ENCODE data around the gene APOBEC3G. TPM values are rescaled to one million over a fixed set of nuclear protein-coding genes. Genes with fewer than 3 reads are reported as not detected.
"Not testable (repeated sequence)": the region's sequence is repeated elsewhere in the genome, so short reads cannot be mapped to it uniquely, and the experiment has no call there.

Gene APOBEC3G
- total RNA-seq, 4 donors from 2014 or later = 0.45 to 5.2 (median 1.5) TPM

- DNase-seq (ENCODE audit: low spot score in 2 of 2) = no peak
- Histone ChIP-seq H3K27me3 (no peaks in the 10 kb centered on the region), H3K4me3 (no peak overlapping the region), H3K9me3 (peaks cover 4% of the 10 kb centered on the region), H3K27ac (no peak overlapping the region), H3K4me1 (no peaks in the 10 kb centered on the region), H3K36me3 (no peaks in the 10 kb centered on the region)
- WGBS = 95% methylated on average over 11 of the region's 11 CpGs
- TF ChIP-seq, protein P1, sequence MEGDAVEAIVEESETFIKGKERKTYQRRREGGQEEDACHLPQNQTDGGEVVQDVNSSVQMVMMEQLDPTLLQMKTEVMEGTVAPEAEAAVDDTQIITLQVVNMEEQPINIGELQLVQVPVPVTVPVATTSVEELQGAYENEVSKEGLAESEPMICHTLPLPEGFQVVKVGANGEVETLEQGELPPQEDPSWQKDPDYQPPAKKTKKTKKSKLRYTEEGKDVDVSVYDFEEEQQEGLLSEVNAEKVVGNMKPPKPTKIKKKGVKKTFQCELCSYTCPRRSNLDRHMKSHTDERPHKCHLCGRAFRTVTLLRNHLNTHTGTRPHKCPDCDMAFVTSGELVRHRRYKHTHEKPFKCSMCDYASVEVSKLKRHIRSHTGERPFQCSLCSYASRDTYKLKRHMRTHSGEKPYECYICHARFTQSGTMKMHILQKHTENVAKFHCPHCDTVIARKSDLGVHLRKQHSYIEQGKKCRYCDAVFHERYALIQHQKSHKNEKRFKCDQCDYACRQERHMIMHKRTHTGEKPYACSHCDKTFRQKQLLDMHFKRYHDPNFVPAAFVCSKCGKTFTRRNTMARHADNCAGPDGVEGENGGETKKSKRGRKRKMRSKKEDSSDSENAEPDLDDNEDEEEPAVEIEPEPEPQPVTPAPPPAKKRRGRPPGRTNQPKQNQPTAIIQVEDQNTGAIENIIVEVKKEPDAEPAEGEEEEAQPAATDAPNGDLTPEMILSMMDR (IDR thresholded peaks at IDR 0.05) = no peak
- TF ChIP-seq POLR2AphosphoS5 (IDR thresholded peaks at IDR 0.05) (no peak), POLR2A (IDR thresholded peaks at IDR 0.05) (no peak), EP300 (IDR thresholded peaks at IDR 0.05) (no peak)
These were observed 21.4 kb upstream of the APOBEC3G start for GRCh38 chr22:39055658-39056057.

DNA sequence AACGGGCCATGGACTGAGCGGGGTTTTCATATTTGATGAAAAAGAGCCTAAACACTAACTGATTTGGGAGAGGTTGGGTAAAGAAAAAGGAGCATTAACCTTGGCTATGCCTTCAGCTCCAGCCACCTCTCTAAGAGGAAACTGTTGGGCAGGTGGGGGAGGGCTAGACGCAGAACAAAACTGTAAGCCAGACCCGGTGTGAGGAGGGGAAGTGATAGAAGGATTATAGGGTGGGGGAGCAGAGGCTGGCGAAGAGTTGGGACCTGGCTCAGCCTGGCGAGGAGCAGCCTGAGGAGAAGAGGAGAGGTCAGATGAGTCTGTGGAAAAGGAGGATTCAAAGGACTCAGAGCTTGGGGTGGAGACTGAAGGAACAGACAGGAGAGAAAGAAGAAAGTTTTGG is 15.8 kb upstream of the APOBEC3G start:
- not testable (repeated sequence) for H3K4me3 ChIP-seq; H3K27me3 ChIP-seq; DNase-seq (ENCODE audit: low spot score in 2 of 2); H3K27ac ChIP-seq; H3K36me3 ChIP-seq; H3K9me3 ChIP-seq; H3K4me1 ChIP-seq
- WGBS = 70% methylated on average over 6 of the region's 6 CpGs

GRCh38 chr22:39061951-39062350 is 15.1 kb upstream of the APOBEC3G start:
- 83% methylated on average over 10 of the region's 10 CpGs for whole genome bisulfite sequencing
- H3K4me3 ChIP-seq; H3K9me3 ChIP-seq; DNase-seq (ENCODE audit: low spot score in 2 of 2); H3K27me3 ChIP-seq; H3K4me1 ChIP-seq; H3K27ac ChIP-seq; H3K36me3 ChIP-seq: not testable (repeated sequence)

DNA sequence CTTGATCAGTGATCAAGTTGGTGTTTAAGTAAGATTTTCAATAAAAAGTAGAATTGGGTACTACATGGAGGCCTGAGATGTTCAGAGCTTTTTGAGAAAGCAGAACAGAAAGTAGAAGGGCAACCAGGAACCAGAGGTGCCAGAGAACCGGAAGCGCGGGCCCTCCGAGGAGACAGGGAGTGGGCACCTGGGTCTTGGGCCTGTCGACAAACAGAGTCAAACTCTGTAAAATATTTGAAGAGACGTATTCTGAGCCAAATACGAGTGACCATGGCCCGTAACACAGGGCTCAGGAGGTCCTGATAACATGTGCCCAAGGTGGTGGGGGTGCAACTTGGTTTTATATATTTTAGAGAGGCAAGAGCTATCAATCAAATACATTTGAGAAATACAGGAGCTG is 13.2 kb upstream of the APOBEC3G start:
- not testable (repeated sequence) for H3K27me3 ChIP-seq; H3K4me1 ChIP-seq; H3K27ac ChIP-seq; H3K9me3 ChIP-seq; DNase-seq (ENCODE audit: low spot score in 2 of 2); H3K4me3 ChIP-seq; H3K36me3 ChIP-seq
- WGBS = 94% methylated on average over 8 of the region's 8 CpGs

- H3K9me3 ChIP-seq; H3K36me3 ChIP-seq; H3K4me3 ChIP-seq; H3K27ac ChIP-seq; H3K4me1 ChIP-seq; H3K27me3 ChIP-seq; DNase-seq (ENCODE audit: low spot score in 2 of 2): not testable (repeated sequence)
- WGBS = 90% methylated on average over 9 of the region's 9 CpGs
These were observed 10.4 kb upstream of the APOBEC3G start for GRCh38 chr22:39066442-39067276.

- Histone ChIP-seq H3K4me3 (no peak overlapping the region), H3K27me3 (no peaks in the 10 kb centered on the region), H3K27ac (no peak overlapping the region), H3K9me3 (no peaks in the 10 kb centered on the region), H3K36me3 (no peaks in the 10 kb centered on the region), H3K4me1 (no peaks in the 10 kb centered on the region)
- TF ChIP-seq POLR2A (IDR thresholded peaks at IDR 0.05) (no peak), POLR2AphosphoS5 (IDR thresholded peaks at IDR 0.05) (no peak), EP300 (IDR thresholded peaks at IDR 0.05) (no peak)
- TF ChIP-seq, protein P1 (IDR thresholded peaks at IDR 0.05) = no peak
- WGBS = 72% methylated on average over 12 of the region's 13 CpGs
- no peak for DNase-seq (ENCODE audit: low spot score in 2 of 2)
These were observed 8.9 kb upstream of the APOBEC3G start for GRCh38 chr22:39068033-39068785.

GRCh38 chr22:39070186-39070585 is 6.9 kb upstream of the APOBEC3G start:
- Histone ChIP-seq H3K4me1 (no peaks in the 10 kb centered on the region), H3K27ac (no peak overlapping the region), H3K27me3 (no peaks in the 10 kb centered on the region), H3K9me3 (no peaks in the 10 kb centered on the region), H3K36me3 (no peaks in the 10 kb centered on the region), H3K4me3 (no peak overlapping the region)
- DNase-seq (ENCODE audit: low spot score in 2 of 2) = no peak
- WGBS = 91% methylated on average over 7 of the region's 7 CpGs
- TF ChIP-seq, protein P1 (IDR thresholded peaks at IDR 0.05) = no peak
- TF ChIP-seq POLR2A (IDR thresholded peaks at IDR 0.05) (no peak), POLR2AphosphoS5 (IDR thresholded peaks at IDR 0.05) (no peak), EP300 (IDR thresholded peaks at IDR 0.05) (no peak)

DNA sequence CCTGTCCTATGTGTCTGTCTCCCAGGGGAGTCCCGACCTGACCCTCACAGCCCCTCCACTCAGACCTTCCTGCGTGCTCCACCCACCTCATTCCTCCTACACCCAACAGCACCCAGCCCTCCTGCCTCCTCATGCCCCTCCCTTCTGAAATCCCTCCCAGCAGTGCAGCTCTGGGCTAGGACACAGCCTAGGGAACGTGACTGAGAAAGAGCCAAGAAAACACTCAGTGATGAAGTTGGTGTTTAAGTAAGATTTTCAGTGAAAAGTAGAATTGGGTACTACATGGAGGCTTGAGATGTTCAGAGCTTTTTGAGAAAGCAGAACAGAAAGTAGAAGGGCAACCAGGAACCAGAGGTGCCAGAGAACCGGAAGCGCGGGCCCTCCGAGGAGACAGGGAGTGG is 4.5 kb upstream of the APOBEC3G start:
- H3K27ac ChIP-seq, H3K9me3 ChIP-seq: not testable (repeated sequence)
- WGBS = 75% methylated on average over 6 of the region's 7 CpGs

More for the DNA sequence above, 4.5 kb upstream of the APOBEC3G start:
- H3K36me3 ChIP-seq; DNase-seq (ENCODE audit: low spot score in 2 of 2); H3K4me1 ChIP-seq; H3K27me3 ChIP-seq; H3K4me3 ChIP-seq: not testable (repeated sequence)

Data from suprapubic skin (tissue), 4 donors.